Measurements from ENCODE around the gene ARHGAP19.

ARHGAP19 gene

DNA sequence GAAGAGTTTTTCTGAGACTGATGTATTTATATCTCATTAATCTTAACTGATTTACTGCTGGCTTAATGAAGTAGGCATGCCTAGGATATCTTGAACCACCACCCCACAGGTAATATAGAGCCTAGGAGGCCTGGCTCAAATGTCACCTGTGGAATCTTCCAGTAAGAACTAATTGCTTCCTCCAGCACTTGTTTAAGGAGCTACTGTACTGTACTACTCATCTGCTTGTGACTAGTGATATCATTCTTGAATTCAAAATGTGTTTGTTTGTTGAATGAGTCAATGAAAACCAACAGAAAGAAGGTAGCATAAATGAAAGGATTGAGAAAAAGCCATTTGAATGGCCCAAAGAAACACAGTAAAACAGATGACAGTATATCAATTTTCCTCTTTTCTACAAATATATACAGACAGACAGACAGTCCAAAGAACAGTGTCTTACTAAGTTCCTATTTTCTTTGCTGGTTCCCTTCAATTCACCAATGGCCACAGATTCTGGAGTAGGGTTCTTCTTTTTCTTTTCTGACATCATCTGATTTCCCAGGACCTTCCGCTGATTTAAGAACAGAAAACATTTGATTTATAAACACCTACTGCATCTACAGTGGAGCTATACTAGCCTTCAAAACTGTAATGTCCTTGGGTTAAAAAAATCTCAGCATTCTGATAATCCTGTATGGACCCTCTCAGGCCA lies 63.0 kb downstream of the ARHGAP19 start:
- H3K9me3 ChIP-seq (ENCODE audit: insufficient read depth, low read length, severe bottlenecking) = no peaks in the 10 kb centered on the region
- peaks cover 83% of the 10 kb centered on the region for H3K36me3 ChIP-seq (ENCODE audit: insufficient read depth, low read length)
- no peak overlapping the region for H3K4me3 ChIP-seq (ENCODE audit: low read depth in 1 of 2, low read length in 2 of 2)
- no peak overlapping the region for H3K9ac ChIP-seq (ENCODE audit: low read depth, low read length)
- H3K27me3 ChIP-seq (ENCODE audit: insufficient read depth, low read length, poor library complexity) = no peaks in the 10 kb centered on the region
- H3K27ac ChIP-seq (ENCODE audit: low read length) = no peak overlapping the region
- TF ChIP-seq, protein P1, sequence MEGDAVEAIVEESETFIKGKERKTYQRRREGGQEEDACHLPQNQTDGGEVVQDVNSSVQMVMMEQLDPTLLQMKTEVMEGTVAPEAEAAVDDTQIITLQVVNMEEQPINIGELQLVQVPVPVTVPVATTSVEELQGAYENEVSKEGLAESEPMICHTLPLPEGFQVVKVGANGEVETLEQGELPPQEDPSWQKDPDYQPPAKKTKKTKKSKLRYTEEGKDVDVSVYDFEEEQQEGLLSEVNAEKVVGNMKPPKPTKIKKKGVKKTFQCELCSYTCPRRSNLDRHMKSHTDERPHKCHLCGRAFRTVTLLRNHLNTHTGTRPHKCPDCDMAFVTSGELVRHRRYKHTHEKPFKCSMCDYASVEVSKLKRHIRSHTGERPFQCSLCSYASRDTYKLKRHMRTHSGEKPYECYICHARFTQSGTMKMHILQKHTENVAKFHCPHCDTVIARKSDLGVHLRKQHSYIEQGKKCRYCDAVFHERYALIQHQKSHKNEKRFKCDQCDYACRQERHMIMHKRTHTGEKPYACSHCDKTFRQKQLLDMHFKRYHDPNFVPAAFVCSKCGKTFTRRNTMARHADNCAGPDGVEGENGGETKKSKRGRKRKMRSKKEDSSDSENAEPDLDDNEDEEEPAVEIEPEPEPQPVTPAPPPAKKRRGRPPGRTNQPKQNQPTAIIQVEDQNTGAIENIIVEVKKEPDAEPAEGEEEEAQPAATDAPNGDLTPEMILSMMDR (IDR thresholded peaks at IDR 0.05; ENCODE audit: borderline replicate concordance, extremely low read depth, low read length, poor library complexity, severe bottlenecking) = no peak
- no peak for TF ChIP-seq EZH2 (IDR thresholded peaks at IDR 0.05; ENCODE audit: borderline replicate concordance, low read depth, low read length, severe bottlenecking)
- ATAC-seq (ENCODE audit: insufficient read depth, low read depth) (no peak), DNase-seq (no peak)
- no peak overlapping the region for H2AFZ ChIP-seq (ENCODE audit: low read depth, low read length)
- H3K79me2 ChIP-seq (ENCODE audit: insufficient read depth, low read length) = no peaks in the 10 kb centered on the region
- H4K20me1 ChIP-seq (ENCODE audit: insufficient read depth, low read length) = no peaks in the 10 kb centered on the region
- no peaks in the 10 kb centered on the region for H3K4me1 ChIP-seq (ENCODE audit: insufficient read depth, low read length)
- no peak overlapping the region for H3K4me2 ChIP-seq (ENCODE audit: insufficient read depth, low read length)

DNA sequence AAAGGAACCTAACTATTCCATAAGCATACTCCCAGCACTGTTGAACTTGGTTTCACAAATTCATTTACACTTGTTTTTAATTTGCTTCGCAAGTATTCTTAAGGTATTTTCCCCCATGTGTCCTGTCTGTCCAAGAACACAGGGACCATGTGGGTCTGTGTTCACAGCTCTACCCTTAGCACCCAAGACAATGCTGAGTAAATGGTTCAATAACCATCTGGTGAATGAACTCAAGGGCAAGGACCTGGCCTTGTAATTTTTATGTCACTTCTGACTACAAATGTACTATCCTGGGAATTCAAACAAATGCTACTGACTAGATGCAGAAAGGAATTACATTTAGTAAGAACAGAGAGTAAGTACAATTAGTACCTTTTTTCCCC lies 63.7 kb downstream of the ARHGAP19 start:
- peaks cover 83% of the 10 kb centered on the region for H3K36me3 ChIP-seq (ENCODE audit: insufficient read depth, low read length)

DNA sequence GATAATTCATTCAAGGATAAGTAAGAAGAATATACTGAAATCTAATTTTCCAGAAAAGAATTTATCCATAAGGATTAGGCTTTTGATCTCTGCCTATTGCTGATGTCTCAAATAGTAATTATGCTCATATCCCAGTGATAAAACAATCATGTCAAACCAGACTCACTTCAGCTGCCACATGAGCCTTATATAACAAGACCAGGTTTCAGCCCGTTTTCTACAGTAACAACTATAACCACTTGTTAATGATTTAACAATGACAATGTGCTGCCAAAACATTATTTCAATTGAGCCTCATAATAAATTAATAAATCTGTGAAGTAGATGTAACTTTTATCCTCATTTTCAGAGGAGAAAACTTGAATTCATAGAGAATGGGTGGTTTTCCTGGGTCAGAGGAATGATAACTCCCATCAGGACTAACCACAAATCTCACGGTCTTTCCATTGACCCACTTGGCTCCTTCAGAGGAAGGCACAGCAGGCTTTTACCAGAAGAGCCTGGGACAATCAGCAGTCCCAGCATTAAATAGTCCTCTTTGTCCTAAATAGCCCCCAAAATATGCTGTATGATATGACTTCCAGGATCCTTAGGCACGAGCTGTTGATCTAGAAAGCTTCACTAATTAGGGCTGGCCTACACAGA lies 64.2 kb downstream of the ARHGAP19 start:
- no peaks in the 10 kb centered on the region for H4K20me1 ChIP-seq (ENCODE audit: insufficient read depth, low read length)
- H3K27ac ChIP-seq (ENCODE audit: low read length) = no peak overlapping the region
- H3K79me2 ChIP-seq (ENCODE audit: insufficient read depth, low read length) = no peaks in the 10 kb centered on the region
- H3K4me2 ChIP-seq (ENCODE audit: insufficient read depth, low read length) = no peak overlapping the region
- DNase-seq = no peak
- ATAC-seq (ENCODE audit: insufficient read depth, low read depth) = no peak
- H3K4me3 ChIP-seq (ENCODE audit: low read depth in 1 of 2, low read length in 2 of 2) = no peak overlapping the region
- H2AFZ ChIP-seq (ENCODE audit: low read depth, low read length) = no peak overlapping the region
- no peaks in the 10 kb centered on the region for H3K9me3 ChIP-seq (ENCODE audit: insufficient read depth, low read length, severe bottlenecking)
- no peaks in the 10 kb centered on the region for H3K27me3 ChIP-seq (ENCODE audit: insufficient read depth, low read length, poor library complexity)
- no peaks in the 10 kb centered on the region for H3K4me1 ChIP-seq (ENCODE audit: insufficient read depth, low read length)
- peaks cover 82% of the 10 kb centered on the region for H3K36me3 ChIP-seq (ENCODE audit: insufficient read depth, low read length)
- no peak overlapping the region for H3K9ac ChIP-seq (ENCODE audit: low read depth, low read length)
- TF ChIP-seq, protein P1 (IDR thresholded peaks at IDR 0.05; ENCODE audit: borderline replicate concordance, extremely low read depth, low read length, poor library complexity, severe bottlenecking) = no peak
- TF ChIP-seq EZH2 (IDR thresholded peaks at IDR 0.05; ENCODE audit: borderline replicate concordance, low read depth, low read length, severe bottlenecking) = no peak

More for the DNA sequence above, 63.7 kb downstream of the ARHGAP19 start:
- TF ChIP-seq, protein P1 (IDR thresholded peaks at IDR 0.05; ENCODE audit: borderline replicate concordance, extremely low read depth, low read length, poor library complexity, severe bottlenecking) = no peak
- TF ChIP-seq EZH2 (IDR thresholded peaks at IDR 0.05; ENCODE audit: borderline replicate concordance, low read depth, low read length, severe bottlenecking) = no peak
- H3K9me3 ChIP-seq (ENCODE audit: insufficient read depth, low read length, severe bottlenecking) = no peaks in the 10 kb centered on the region
- H4K20me1 ChIP-seq (ENCODE audit: insufficient read depth, low read length) = no peaks in the 10 kb centered on the region
- no peak overlapping the region for H3K4me3 ChIP-seq (ENCODE audit: low read depth in 1 of 2, low read length in 2 of 2)
- ATAC-seq (ENCODE audit: insufficient read depth, low read depth) = no peak
- DNase-seq = no peak
- H2AFZ ChIP-seq (ENCODE audit: low read depth, low read length) = no peak overlapping the region
- no peak overlapping the region for H3K27ac ChIP-seq (ENCODE audit: low read length)
- no peaks in the 10 kb centered on the region for H3K79me2 ChIP-seq (ENCODE audit: insufficient read depth, low read length)
- no peak overlapping the region for H3K9ac ChIP-seq (ENCODE audit: low read depth, low read length)
- no peak overlapping the region for H3K4me2 ChIP-seq (ENCODE audit: insufficient read depth, low read length)
- H3K27me3 ChIP-seq (ENCODE audit: insufficient read depth, low read length, poor library complexity) = no peaks in the 10 kb centered on the region
- H3K4me1 ChIP-seq (ENCODE audit: insufficient read depth, low read length) = no peaks in the 10 kb centered on the region
